Measurements from ENCODE around the gene ASPG.

- no peak for TF ChIP-seq CTCF (IDR thresholded peaks at IDR 0.05; ENCODE audit: poor library complexity)
- TF ChIP-seq EZH2phosphoT487 (IDR thresholded peaks at IDR 0.05; ENCODE audit: low read depth, severe bottlenecking, unreplicated experiment): no peak
Observed at GRCh38 chr14:104115131-104115600, 29.7 kb downstream of the ASPG start.

Data from hepatocyte (in vitro differentiated cells).